NCI-H2227 (cell line): ENCODE measurements around the gene CCDC7.
"Not testable (repeated sequence)": the region's sequence is repeated elsewhere in the genome, so short reads cannot be mapped to it uniquely, and the experiment has no call there.

Experiments
- DNase-seq: peaks from one replicate; lab custom pipeline; 2025; ENCODE audit not compliant: unreplicated experiment; lab: John Stamatoyannopoulos, UW

The CCDC7 gene

DNA sequence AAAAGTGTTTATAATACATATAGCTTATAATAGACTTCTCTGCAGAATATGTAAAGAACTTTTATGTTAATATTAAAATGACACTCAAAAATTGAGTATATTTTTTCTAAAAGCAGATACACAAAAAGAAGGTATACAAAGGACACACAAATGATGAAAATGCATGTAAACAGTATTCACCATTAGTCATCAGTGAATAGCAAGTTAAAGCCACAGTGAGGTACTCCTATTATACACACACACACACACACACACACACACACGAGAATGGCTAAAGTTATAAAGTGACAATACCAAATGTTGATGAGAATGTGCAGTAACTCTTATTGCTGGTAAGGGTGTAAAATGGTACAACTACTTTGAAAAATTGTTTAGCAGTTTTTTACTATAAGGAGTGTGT lies 419.2 kb downstream of the CCDC7 start:
- no peak for DNase-seq

DNA sequence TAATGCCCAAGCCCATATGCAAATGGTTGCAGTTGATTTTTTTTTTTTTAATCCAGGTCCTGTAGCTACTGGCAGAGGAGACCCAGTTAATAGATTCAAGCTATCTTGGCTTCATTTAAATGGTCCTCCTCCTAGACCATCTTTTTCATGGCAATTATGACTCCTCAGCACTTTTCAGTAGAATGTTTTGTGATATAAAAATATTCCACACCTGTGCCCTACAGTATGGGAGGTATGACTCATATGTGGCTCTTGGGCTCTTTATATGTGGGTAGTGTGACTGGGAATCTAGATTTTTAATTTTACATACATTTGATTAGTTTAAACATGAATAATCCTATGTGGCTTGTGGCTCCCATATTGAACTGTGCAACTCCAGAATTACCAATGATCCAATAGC lies 432.0 kb downstream of the CCDC7 start:
- DNase-seq, result no peak

- no peak for DNase-seq
Measured at GRCh38 chr10:32878646-32879045, 432.7 kb downstream of the CCDC7 start.

- no peak for DNase-seq
Measured at GRCh38 chr10:32882076-32882475, 436.1 kb downstream of the CCDC7 start.

DNA sequence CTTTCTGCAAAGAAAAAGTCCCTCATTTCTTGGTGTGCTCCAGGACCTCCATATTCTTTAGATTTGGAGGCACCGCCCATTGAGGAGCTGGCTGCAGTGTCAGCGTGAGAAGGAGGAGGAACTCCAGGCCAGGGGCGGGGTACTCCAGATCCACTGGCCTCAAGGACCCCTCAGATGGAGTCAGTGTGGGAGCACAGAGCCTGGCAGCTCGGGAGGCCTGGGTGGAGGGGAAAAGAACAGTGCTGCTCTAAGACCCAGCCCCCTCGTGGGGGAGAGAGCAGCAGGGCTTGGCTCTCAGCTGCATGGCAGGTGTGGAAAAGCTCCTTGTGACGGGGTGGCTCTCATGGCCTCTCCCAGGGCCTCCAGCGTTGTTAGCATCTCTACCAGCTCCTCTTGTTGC lies 441.5 kb downstream of the CCDC7 start:
- no peak for DNase-seq

DNA sequence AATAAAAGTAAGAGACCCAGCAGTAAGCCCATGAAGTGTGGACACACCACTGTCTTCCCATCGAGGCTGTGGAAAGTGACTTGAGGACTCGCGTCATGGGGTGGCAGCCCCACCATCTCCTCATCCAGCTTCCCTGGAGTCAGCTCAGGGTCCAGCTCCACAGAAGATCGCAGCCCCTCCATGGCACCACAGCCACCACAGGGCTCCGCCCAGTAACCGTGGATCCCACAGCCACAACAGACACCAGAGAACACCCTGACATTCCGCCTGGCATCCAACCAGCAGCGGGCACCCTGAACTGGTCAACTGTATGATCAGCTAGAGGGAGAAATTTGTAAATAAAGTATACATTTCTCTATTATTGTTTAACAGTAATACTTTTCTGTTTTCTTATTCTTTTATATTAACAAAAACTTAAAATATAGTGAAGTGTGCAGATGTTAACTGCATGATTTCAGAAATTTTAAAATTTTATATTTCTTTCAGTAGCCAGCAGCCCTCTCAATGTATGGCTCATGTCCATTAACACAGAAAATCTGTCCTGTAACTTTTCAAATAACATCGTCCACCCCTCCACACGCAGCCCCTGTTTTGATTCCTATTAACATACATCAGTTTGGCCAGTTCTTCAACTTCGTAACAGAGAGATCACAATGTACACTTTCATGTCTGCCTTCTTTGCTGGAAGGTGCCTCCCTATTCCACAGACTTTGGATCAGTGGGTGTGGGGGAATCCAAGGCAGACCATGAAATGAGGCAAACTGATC lies 442.4 kb downstream of the CCDC7 start:
- DNase-seq, result no peak

GRCh38 chr10:32889631-32890212 lies 443.8 kb downstream of the CCDC7 start:
- DNase-seq, result no peak

- no peak for DNase-seq
Measured at GRCh38 chr10:32890444-32890843, 444.5 kb downstream of the CCDC7 start.

- no peak for DNase-seq
Measured at GRCh38 chr10:32891261-32891660, 445.3 kb downstream of the CCDC7 start.

DNA sequence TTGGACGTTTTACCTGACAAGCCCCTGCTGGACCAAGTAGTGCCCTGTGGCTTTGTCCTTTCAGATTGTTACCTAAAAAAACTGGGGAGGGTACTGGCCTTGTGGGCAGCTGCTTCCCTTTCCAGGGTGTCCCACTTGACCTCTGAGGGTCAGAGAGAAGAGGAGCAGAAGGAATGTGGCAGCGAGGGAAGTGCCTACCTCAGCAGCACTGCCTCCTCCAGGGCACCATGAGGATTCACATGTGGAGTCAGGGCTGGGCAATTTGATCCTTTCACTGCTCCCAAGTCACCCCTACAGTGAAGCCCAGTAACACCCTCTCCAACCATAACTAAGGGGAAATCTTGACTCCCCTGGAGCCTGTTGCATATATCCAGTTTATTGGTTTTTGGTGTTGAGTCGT lies 447.5 kb downstream of the CCDC7 start:
- no peak for DNase-seq

DNA sequence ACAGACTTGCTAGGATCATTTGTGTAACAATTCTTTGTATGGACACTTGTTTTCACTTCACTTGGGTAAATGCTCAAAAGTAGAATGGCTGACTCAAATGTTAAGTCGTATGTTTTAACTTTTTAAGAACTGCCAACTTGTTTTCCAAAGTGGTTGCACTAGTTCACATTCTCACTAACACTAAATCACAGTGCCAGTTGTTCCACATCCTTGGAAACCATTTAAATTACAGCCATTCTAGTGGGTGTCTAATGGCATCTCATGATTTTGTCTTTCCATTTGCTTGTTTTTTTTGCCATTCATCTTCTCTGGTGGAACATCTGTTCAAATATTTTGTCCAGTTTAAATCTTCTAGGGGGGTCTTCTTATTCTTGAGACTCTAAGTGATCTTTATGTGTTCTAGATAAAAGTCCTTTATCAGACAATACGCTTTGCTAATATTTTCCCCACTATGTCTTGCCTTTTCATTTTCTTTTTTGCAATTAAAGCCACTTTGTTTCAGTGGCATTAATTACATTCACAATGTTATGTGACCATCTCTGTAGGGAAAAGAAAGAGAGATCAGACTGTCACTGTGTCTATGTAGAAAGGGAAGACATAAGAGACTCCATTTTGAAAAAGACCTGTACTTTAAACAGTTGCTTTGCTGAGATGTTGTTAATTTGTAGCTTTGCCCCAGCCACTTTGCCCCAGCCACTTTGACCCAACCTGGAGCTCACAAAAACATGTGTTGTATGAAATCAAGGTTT lies 448.1 kb downstream of the CCDC7 start:
- DNase-seq, result no peak

DNA sequence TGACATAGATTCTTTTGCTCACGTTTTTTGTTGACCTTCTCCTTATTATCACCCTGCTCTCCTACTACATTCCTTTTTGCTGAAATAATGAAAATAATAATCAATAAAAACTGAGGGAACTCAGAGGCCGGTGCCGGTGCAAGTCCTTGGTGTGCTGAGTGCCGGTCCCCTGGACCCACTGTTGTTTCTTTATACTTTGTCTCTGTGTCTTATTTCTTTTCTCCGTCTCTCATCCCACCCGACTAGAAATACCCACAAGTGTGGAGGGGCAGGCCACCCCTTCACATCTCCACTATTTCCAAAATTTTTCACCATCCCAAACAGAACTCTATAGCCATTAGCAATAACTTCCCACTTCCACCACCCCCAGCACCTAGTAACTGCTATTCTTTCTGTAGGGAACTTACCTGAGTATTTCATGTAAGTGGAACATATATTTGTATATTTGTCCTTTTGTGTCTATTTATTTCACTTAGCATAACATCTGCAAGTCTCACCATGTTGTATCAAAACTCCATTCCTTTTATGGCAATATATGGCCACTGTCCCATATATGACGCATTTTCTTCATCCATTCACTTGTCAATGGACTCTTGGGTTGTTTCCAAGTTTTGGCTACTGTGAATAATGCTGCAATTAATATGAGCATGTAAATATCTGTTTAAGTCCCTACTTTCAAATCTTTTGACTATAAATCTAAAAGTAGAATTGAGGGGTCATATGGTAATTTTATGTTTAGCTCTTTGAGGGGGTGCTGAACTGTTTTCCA lies 449.4 kb downstream of the CCDC7 start:
- DNase-seq, result not testable (repeated sequence)

GRCh38 chr10:32901815-32902214 lies 455.9 kb downstream of the CCDC7 start:
- DNase-seq, result no peak

DNA sequence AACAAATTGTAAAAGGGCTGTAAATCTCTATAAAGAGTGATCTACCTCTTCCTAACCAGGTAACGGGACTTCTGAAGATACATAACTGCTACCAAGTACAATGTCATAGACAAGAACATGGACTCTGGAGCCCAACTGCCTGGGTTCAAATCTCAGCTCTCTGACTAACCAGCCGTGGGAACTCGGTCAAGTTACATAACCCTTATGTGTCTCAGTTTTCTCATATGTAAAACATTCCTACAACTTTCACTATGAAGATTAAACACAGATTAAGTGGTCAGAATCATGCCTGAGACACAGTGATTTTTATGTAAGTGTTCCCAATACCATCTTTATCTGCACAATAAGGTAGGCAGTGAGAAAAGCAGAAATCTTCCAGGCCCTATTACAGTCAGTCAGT lies 459.5 kb downstream of the CCDC7 start:
- no peak for DNase-seq

DNA sequence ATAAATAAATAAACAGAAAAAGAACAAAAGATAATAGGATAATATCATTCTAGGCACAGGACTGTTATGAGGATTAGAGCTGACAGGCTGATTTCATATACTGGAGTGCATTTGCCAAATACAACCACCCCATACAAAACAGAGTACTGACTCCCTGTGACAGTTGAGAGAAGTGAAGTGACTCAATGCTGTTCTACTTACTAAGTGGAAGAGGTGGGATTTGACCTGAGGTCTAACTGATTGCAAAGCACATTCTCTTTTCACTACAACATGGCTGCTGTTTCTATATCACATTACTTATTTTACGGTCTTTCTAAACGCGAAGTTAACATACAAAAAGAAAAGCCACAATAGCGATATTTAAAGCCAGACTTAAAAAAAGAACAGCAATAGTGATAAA lies 460.7 kb downstream of the CCDC7 start:
- DNase-seq, result no peak

- DNase-seq, result no peak
Measured at GRCh38 chr10:32909456-32909855, 463.5 kb downstream of the CCDC7 start.

DNA sequence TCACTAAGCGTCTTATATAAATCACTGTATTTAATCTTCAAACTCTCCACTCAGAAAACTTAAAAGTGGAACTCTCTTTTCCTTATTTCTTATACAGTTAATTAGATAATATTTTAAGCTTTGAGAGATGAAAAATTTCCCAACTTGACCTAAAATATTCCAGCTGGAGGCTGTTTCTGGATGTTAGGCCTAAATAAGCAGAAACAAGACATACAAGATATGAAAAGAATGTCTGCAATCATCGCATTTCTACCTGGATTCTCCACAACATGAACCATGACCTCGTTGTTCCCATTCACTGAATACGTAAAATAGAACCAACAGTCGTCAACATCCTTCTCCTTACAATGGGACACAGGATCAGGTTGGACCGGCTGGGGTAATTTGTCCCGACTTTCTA lies 464.0 kb downstream of the CCDC7 start:
- DNase-seq, result not testable (repeated sequence)

DNA sequence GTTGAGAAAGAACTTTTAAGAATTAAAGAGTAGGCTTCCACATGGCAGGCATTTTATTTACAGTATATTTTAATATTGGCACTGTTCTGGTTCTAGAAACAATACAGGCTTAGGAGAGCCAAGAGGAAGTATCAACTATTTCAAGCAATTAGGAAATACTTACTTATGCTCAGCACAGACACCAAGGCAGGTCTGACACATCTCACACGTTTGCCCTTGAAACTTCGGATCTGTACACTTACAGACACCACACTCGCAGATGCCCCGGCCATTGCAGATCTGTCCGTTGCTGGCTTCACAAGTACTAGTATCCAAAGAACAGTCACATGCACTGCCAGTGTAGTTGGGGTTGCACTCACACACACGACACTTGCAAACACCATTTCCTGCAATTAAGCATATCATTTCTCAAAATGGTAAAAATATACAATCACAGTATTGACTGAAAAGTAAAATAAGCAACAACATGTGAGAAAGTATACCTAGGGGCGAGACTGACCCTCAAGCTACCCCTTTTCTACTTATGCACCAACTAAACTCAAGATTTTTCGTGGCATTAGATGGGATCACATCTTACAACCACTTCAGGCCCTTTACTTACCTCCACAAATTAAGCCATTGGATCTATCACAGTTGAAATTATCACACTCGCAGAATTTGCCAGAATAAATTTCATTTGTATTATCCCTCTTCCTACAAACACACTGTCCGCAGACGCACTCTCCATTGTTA lies 465.5 kb downstream of the CCDC7 start:
- no peak for DNase-seq

- not testable (repeated sequence) for DNase-seq
Measured at GRCh38 chr10:32917817-32918216, 471.9 kb downstream of the CCDC7 start.

DNA sequence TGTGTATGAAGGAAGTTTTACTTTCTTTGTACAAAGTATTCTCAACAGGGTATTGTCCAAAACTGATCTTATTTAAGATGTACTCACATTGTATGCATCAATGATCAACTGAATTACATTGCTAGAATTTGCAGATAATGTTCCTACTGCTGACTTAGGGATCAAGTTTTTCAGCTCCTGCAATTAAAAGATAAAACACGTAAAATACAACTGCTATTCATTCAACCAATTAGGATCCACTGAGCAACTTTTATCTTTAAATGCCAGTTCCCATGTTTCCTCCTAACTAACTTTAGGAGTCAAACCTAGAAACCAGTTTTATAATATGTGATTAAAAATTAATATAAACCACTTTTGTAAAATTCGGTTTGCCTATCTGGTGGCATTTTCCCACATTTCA lies 476.2 kb downstream of the CCDC7 start:
- no peak for DNase-seq

GRCh38 chr10:32923134-32923533 lies 477.2 kb downstream of the CCDC7 start:
- DNase-seq, result no peak
